K562 (cell line): ENCODE results near the gene PGPEP1. TPM values are rescaled to one million over a fixed set of nuclear protein-coding genes. Genes with fewer than 3 reads are reported as not detected.

ENCODE experiments used
- FOSL1 ChIP-seq: fragments of 200-800 bp; sonication (Bioruptor generic); conservative IDR thresholded peaks from 2 replicates; pipeline ENCODE4 v1.6.1; 2016; ENCODE audit warnings: missing genetic modification characterization, missing compliant biosample characterization
- HDAC6 ChIP-seq: IDR thresholded peaks from 2 replicates; pipeline ENCODE4 v1.6.1; 2012; ENCODE audit warnings: low read depth, mild to moderate bottlenecking, control low read depth, inconsistent platforms, low read length, moderate library complexity
- PCBP1 ChIP-seq: fragments of 200-400 bp; formaldehyde crosslinking; IDR thresholded peaks from 2 replicates; pipeline ENCODE4 v1.6.1; 2018; ENCODE audit warnings: mild to moderate bottlenecking, low read depth, low read length; ENCODE audit not compliant: poor library complexity, severe bottlenecking
- PYGO2 ChIP-seq: fragments of 450-650 bp; IDR thresholded peaks from 2 replicates; pipeline ENCODE4 v1.6.1; 2016; ENCODE audit warnings: mild to moderate bottlenecking, missing genetic modification characterization, moderate library complexity, missing compliant biosample characterization
- SAP30 ChIP-seq: fragments of 200-600 bp; sonication (generic); IDR thresholded peaks from 2 replicates; pipeline ENCODE4 v1.6.1; 2012; ENCODE audit warnings: borderline replicate concordance, low read depth, mild to moderate bottlenecking, moderate library complexity, low read length, control low read depth, inconsistent platforms; ENCODE audit not compliant: insufficient read depth, poor library complexity, severe bottlenecking
- SETDB1 ChIP-seq: IDR thresholded peaks from one replicate; pipeline ENCODE4 v1.6.1; 2012; ENCODE audit warnings: low read length, control low read depth, inconsistent platforms
- TARDBP ChIP-seq: fragments of 450-650 bp; IDR thresholded peaks from 2 replicates; pipeline ENCODE4 v1.6.1; 2016
- THAP7 ChIP-seq: fragments of 250-450 bp; sonication (Bioruptor Pico); IDR thresholded peaks from 2 replicates; pipeline ENCODE4 v1.5.0; 2021
- USF2 ChIP-seq: sonication (generic); formaldehyde crosslinking; IDR thresholded peaks from 2 replicates; pipeline ENCODE4 v1.5.0; 2020; ENCODE audit warnings: missing genetic modification reagents
- YY1 ChIP-seq, 3 experiments: IDR thresholded peaks; 2 replicates each; pipeline ENCODE4 v1.6.1; 2011; ENCODE audit warnings: low read length in 2 of 3, mild to moderate bottlenecking in 2 of 3, moderate library complexity in 2 of 3, borderline replicate concordance in 1 of 3, control low read depth in 1 of 3, low read depth in 1 of 3; ENCODE audit not compliant: insufficient read depth in 3 of 3, insufficient replicate concordance in 2 of 3, control insufficient read depth in 1 of 3, insufficient read length in 1 of 3; ENCODE audit errors: extremely low read depth in 1 of 3
- ZBTB43 ChIP-seq: sonication (generic); formaldehyde crosslinking; IDR thresholded peaks from 2 replicates; pipeline ENCODE4 v1.8.0; 2023; ENCODE audit warnings: mild to moderate bottlenecking, missing genetic modification reagents
- ZC3H11A ChIP-seq: IDR thresholded peaks from 2 replicates; pipeline ENCODE4 v1.6.1; 2012; ENCODE audit warnings: low read depth, low read length, improper control_type of control experiment
- ZNF347 ChIP-seq: fragments of 450-650 bp; formaldehyde crosslinking; IDR thresholded peaks from 2 replicates; pipeline ENCODE4 v1.4.0; 2020; ENCODE audit warnings: low read depth, mild to moderate bottlenecking, moderate library complexity
- ZNF740 ChIP-seq, 3 experiments: fragments of 200-800 bp in 1 of 3; sonication (Bioruptor generic) in 1 of 3; sonication (generic) in 1 of 3; formaldehyde crosslinking in 1 of 3; IDR thresholded peaks; 2 replicates each; pipeline versions ENCODE4 v1.6.1 to v1.8.0; 2016 to 2022; ENCODE audit warnings: mild to moderate bottlenecking in 2 of 3, missing compliant biosample characterization in 2 of 3, missing genetic modification characterization in 2 of 3, missing genetic modification reagents in 1 of 3
- ZZZ3 ChIP-seq: fragments of 450-650 bp; IDR thresholded peaks from 2 replicates; pipeline ENCODE4 v1.6.1; 2016; ENCODE audit warnings: antibody characterized with exemption, mild to moderate bottlenecking, moderate library complexity
- polyA plus RNA-seq, 8 experiments: library from polyadenylated mRNA; depleted of rRNA in 4 of 8; stranded (reverse) in 5 of 8; unstranded in 3 of 8; fragments of >200 nt; fragmentation: Nextera tagmentation in 2 of 8; fragmentation: Illumina TruSeq in 1 of 8; extraction: Ambion mirVana in 2 of 8; extraction: Trizol in 1 of 8; gene quantifications; 2 replicates each; pipeline versions ENCODE4 v1.2.1 to v1.2.3, GENCODE V29; 2011 to 2014; ENCODE audit warnings: inconsistent platforms in 1 of 8, missing spikeins in 1 of 8
- total RNA-seq, 7 experiments: library from RNA; depleted of rRNA in 6 of 7; stranded (reverse); fragments of >200 nt in 6 of 7; fragmentation: Illumina TruSeq in 2 of 7; extraction: Trizol in 2 of 7; gene quantifications; 2 replicates each; pipeline versions ENCODE4 v1.2.1 to v1.2.3, GENCODE V29; 2011 to 2021; ENCODE audit warnings: low replicate concordance in 1 of 7

The PGPEP1 gene
- total and polyA plus RNA-seq, 9 of the 15 experiments (the other 6 are each of a cell fraction or from before 2014, with no cell fraction given), result 10.0 to 69.6 (median 33.5) TPM

GRCh38 chr19:18373892-18374629 lies 33.7 kb downstream of the PGPEP1 start (continued):
- peak; percentile 93 for TF ChIP-seq USF2 (CRISPR knock-in tag)
- peak; percentile 97 for TF ChIP-seq FOSL1 (tag)
- no peak for TF ChIP-seq PCBP1
- no peak for TF ChIP-seq ZBTB43
- TF ChIP-seq YY1 (IDR thresholded peaks at IDR 0.05; ENCODE audit: borderline replicate concordance in 1 of 3, control insufficient read depth in 1 of 3, extremely low read depth in 1 of 3, insufficient read depth in 3 of 3, insufficient read length in 1 of 3, insufficient replicate concordance in 2 of 3, low read depth in 1 of 3, low read length in 2 of 3), result peak in 2 of 3 experiments; percentile 62 to 78
- no peak for TF ChIP-seq ZNF347
- TF ChIP-seq SETDB1, result no peak
- peak; percentile 40; the same call in 1 of the 2 replicates for TF ChIP-seq ZNF740 (CRISPR knock-in tag; IDR thresholded peaks at IDR 0.05)
- TF ChIP-seq ZNF740 (tag; IDR thresholded peaks at IDR 0.05), result no peak; a peak in 1 of 4 replicates
- 0 out of 2 replicates have a peak, but pooled peaks have one; percentile 33 for TF ChIP-seq TARDBP
- TF ChIP-seq ZC3H11A, result no peak
- 0 out of 2 replicates have a peak, but pooled peaks have one; percentile 27 for TF ChIP-seq THAP7 (CRISPR knock-in tag)
- TF ChIP-seq SAP30, result peak; percentile 40
- peak; percentile 68; the same call in 1 of the 2 replicates for TF ChIP-seq PYGO2
- TF ChIP-seq ZZZ3, result 0 out of 2 replicates have a peak, but pooled peaks have one; percentile 46
- TF ChIP-seq HDAC6, result no peak
